Measurements from ENCODE around the gene TFDP2.

DNA sequence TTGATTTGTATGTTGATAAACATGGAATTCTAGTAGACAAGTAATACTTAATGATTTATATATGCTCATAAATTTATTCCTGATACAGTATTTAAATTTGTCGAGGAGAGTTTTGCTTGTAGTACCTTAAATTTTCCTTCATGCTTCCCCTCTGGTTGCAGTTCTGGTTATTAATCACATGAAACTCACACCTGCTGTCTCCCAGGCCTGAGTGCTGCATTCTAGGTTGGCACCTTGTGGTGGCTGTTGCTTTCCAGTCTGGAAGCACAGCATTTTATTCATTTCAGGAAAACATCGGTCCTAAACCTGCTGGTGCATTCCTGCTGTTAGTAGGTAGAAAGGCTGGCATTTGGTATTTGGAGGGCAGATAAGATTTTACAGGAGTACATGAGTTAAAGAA is 228.0 kb downstream of the TFDP2 start:
- TF ChIP-seq CBX3 (IDR thresholded peaks at IDR 0.05; ENCODE audit: borderline replicate concordance, low read depth) = no peak
- TF ChIP-seq POLR2A (IDR thresholded peaks at IDR 0.05; ENCODE audit: low read depth, low read length) = no peak
- TF ChIP-seq, protein P1, sequence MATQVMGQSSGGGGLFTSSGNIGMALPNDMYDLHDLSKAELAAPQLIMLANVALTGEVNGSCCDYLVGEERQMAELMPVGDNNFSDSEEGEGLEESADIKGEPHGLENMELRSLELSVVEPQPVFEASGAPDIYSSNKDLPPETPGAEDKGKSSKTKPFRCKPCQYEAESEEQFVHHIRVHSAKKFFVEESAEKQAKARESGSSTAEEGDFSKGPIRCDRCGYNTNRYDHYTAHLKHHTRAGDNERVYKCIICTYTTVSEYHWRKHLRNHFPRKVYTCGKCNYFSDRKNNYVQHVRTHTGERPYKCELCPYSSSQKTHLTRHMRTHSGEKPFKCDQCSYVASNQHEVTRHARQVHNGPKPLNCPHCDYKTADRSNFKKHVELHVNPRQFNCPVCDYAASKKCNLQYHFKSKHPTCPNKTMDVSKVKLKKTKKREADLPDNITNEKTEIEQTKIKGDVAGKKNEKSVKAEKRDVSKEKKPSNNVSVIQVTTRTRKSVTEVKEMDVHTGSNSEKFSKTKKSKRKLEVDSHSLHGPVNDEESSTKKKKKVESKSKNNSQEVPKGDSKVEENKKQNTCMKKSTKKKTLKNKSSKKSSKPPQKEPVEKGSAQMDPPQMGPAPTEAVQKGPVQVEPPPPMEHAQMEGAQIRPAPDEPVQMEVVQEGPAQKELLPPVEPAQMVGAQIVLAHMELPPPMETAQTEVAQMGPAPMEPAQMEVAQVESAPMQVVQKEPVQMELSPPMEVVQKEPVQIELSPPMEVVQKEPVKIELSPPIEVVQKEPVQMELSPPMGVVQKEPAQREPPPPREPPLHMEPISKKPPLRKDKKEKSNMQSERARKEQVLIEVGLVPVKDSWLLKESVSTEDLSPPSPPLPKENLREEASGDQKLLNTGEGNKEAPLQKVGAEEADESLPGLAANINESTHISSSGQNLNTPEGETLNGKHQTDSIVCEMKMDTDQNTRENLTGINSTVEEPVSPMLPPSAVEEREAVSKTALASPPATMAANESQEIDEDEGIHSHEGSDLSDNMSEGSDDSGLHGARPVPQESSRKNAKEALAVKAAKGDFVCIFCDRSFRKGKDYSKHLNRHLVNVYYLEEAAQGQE (IDR thresholded peaks at IDR 0.05; ENCODE audit: low read depth, low read length) = no peak
- TF ChIP-seq, protein P2, sequence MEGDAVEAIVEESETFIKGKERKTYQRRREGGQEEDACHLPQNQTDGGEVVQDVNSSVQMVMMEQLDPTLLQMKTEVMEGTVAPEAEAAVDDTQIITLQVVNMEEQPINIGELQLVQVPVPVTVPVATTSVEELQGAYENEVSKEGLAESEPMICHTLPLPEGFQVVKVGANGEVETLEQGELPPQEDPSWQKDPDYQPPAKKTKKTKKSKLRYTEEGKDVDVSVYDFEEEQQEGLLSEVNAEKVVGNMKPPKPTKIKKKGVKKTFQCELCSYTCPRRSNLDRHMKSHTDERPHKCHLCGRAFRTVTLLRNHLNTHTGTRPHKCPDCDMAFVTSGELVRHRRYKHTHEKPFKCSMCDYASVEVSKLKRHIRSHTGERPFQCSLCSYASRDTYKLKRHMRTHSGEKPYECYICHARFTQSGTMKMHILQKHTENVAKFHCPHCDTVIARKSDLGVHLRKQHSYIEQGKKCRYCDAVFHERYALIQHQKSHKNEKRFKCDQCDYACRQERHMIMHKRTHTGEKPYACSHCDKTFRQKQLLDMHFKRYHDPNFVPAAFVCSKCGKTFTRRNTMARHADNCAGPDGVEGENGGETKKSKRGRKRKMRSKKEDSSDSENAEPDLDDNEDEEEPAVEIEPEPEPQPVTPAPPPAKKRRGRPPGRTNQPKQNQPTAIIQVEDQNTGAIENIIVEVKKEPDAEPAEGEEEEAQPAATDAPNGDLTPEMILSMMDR (IDR thresholded peaks at IDR 0.05 in 2 of 3, conservative IDR thresholded peaks at IDR 0.05 in 1 of 3; ENCODE audit: control insufficient read depth in 2 of 3, extremely low read depth in 1 of 3, insufficient read depth in 1 of 3, low read depth in 3 of 3, low read length in 3 of 3) = no peak
- no peak for TF ChIP-seq STAT1 (conservative IDR thresholded peaks at IDR 0.05)
